ENCODE measurements around the gene ADISSP. TPM values are rescaled to one million over a fixed set of nuclear protein-coding genes. Genes with fewer than 3 reads are reported as not detected.

The ADISSP gene
- total and polyA plus RNA-seq, 9 of the 15 experiments (the other 6 are each of a cell fraction or from before 2014, with no cell fraction given), result 1.4 to 70.6 (median 23.4) TPM

DNA sequence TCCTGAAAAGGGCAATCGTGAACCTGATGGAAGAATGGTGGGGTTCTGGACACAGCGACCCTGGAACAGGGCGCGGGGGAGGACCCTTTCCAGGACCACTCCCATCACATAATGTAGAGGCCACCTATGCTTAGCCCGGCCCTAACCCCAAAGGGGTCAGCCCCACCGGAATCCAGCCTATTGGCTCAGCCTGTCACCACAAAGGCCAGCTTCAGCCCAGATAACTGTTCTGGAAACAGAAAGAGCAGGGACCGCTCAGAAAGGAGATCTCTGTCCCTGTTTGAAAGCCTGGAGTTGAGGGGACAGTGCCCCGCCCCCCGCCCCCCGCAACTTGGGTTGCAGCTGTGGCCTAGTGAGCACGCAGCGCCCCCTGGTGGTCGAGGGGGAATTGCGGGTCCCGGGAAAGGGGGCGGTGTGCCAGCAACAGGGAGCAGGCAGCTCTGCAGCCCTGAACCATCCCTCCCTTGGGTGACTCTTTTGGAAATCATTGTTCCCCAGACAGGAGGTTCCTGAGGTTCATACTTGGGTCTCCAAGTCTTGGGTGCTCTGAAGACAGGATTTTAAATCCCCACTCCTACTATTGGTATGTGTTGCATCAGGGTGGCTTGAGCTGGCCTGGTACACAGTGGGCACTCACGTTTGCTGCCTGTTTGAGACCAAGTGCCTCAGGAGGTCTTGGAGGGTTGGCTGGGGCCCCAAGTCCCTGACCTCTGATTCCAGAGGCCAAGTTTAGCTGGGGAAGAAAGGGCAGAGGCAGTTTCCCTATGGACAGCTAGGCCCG, 56.7 kb downstream of the ADISSP start (continued):
- TF ChIP-seq BRD9 (IDR thresholded peaks at IDR 0.05; ENCODE audit: low read depth, partially characterized antibody) (no peak), NRF1 (conservative IDR thresholded peaks at IDR 0.05 in 1 of 2, IDR thresholded peaks at IDR 0.05 in 1 of 2) (no peak), ZNF717 (CRISPR knock-in tag; IDR thresholded peaks at IDR 0.05) (no peak), ZFX (CRISPR knock-in tag; IDR thresholded peaks at IDR 0.05) (no peak), TEAD2 (tag; IDR thresholded peaks at IDR 0.05) (no peak), CSDE1 (IDR thresholded peaks at IDR 0.05) (no peak), PML (IDR thresholded peaks at IDR 0.05; ENCODE audit: low read length) (no peak), THAP12 (CRISPR knock-in tag; IDR thresholded peaks at IDR 0.05) (no peak), RB1 (IDR thresholded peaks at IDR 0.05; ENCODE audit: low read depth) (peak; percentile 69), MCM5 (IDR thresholded peaks at IDR 0.05; ENCODE audit: low read depth) (no peak), TRIM25 (IDR thresholded peaks at IDR 0.05; ENCODE audit: borderline replicate concordance) (no peak), SREBF2 (CRISPR knock-in tag; IDR thresholded peaks at IDR 0.05) (no peak)
- TF ChIP-seq, protein P1, sequence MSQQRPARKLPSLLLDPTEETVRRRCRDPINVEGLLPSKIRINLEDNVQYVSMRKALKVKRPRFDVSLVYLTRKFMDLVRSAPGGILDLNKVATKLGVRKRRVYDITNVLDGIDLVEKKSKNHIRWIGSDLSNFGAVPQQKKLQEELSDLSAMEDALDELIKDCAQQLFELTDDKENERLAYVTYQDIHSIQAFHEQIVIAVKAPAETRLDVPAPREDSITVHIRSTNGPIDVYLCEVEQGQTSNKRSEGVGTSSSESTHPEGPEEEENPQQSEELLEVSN (IDR thresholded peaks at IDR 0.05; ENCODE audit: borderline replicate concordance in 1 of 2, extremely low read depth in 1 of 2, insufficient read depth in 1 of 2, insufficient read length in 1 of 2, low read depth in 1 of 2, low read length in 1 of 2, poor library complexity in 1 of 2, severe bottlenecking in 1 of 2), result no peak
- TF ChIP-seq, protein P2, sequence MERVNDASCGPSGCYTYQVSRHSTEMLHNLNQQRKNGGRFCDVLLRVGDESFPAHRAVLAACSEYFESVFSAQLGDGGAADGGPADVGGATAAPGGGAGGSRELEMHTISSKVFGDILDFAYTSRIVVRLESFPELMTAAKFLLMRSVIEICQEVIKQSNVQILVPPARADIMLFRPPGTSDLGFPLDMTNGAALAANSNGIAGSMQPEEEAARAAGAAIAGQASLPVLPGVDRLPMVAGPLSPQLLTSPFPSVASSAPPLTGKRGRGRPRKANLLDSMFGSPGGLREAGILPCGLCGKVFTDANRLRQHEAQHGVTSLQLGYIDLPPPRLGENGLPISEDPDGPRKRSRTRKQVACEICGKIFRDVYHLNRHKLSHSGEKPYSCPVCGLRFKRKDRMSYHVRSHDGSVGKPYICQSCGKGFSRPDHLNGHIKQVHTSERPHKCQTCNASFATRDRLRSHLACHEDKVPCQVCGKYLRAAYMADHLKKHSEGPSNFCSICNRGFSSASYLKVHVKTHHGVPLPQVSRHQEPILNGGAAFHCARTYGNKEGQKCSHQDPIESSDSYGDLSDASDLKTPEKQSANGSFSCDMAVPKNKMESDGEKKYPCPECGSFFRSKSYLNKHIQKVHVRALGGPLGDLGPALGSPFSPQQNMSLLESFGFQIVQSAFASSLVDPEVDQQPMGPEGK (CRISPR knock-in tag; IDR thresholded peaks at IDR 0.05; ENCODE audit: borderline replicate concordance), result no peak
- TF ChIP-seq, protein P3, sequence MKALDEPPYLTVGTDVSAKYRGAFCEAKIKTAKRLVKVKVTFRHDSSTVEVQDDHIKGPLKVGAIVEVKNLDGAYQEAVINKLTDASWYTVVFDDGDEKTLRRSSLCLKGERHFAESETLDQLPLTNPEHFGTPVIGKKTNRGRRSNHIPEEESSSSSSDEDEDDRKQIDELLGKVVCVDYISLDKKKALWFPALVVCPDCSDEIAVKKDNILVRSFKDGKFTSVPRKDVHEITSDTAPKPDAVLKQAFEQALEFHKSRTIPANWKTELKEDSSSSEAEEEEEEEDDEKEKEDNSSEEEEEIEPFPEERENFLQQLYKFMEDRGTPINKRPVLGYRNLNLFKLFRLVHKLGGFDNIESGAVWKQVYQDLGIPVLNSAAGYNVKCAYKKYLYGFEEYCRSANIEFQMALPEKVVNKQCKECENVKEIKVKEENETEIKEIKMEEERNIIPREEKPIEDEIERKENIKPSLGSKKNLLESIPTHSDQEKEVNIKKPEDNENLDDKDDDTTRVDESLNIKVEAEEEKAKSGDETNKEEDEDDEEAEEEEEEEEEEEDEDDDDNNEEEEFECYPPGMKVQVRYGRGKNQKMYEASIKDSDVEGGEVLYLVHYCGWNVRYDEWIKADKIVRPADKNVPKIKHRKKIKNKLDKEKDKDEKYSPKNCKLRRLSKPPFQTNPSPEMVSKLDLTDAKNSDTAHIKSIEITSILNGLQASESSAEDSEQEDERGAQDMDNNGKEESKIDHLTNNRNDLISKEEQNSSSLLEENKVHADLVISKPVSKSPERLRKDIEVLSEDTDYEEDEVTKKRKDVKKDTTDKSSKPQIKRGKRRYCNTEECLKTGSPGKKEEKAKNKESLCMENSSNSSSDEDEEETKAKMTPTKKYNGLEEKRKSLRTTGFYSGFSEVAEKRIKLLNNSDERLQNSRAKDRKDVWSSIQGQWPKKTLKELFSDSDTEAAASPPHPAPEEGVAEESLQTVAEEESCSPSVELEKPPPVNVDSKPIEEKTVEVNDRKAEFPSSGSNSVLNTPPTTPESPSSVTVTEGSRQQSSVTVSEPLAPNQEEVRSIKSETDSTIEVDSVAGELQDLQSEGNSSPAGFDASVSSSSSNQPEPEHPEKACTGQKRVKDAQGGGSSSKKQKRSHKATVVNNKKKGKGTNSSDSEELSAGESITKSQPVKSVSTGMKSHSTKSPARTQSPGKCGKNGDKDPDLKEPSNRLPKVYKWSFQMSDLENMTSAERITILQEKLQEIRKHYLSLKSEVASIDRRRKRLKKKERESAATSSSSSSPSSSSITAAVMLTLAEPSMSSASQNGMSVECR (CRISPR knock-in tag; IDR thresholded peaks at IDR 0.05), result peak; percentile 48; the same call in 1 of the 2 replicates

All from K562 (cell line).